Neural cell (in vitro differentiated cells): ENCODE data around the gene GLT6D1. TPM values are rescaled to one million over a fixed set of nuclear protein-coding genes. Genes with fewer than 3 reads are reported as not detected.

Source experiments
- H2AFZ ChIP-seq: fragments of 200-600, 300-800 bp; sonication (generic), shearing (Covaris generic); 2 replicates; pipeline ENCODE4 v1.6.0; 2014; ENCODE audit warnings: low read depth, mild to moderate bottlenecking, antibody characterized with exemption, low read length, moderate library complexity
- H3F3A ChIP-seq: fragments of 200-600 bp; shearing (Covaris generic); 2 replicates; pipeline ENCODE4 v1.6.1; 2016; ENCODE audit warnings: mild to moderate bottlenecking, moderate library complexity, mixed read lengths, antibody characterized with exemption, low read length; ENCODE audit not compliant: insufficient read depth, poor library complexity, severe bottlenecking
- H3K27ac ChIP-seq: fragments of 200-600, 300-800 bp; sonication (generic), shearing (Covaris generic); 2 replicates; pipeline ENCODE4 v1.5.1; 2014; ENCODE audit warnings: mild to moderate bottlenecking, low read length, moderate library complexity
- H3K27me3 ChIP-seq: fragments of 300-800, 200-600 bp; sonication (generic), shearing (Covaris generic); 2 replicates; pipeline ENCODE4 v1.6.0; 2014; ENCODE audit warnings: mild to moderate bottlenecking, low read depth, low read length, moderate library complexity; ENCODE audit not compliant: insufficient read depth
- H3K36me3 ChIP-seq: fragments of 300-800, 200-600 bp; sonication (generic), shearing (Covaris generic); 2 replicates; pipeline ENCODE4 v1.5.1; 2014; ENCODE audit warnings: mild to moderate bottlenecking, antibody characterized with exemption, low read length, moderate library complexity; ENCODE audit not compliant: insufficient read depth
- H3K4me2 ChIP-seq: fragments of 300-800, 200-600 bp; sonication (generic), shearing (Covaris generic); 2 replicates; pipeline ENCODE4 v1.6.0; 2014; ENCODE audit warnings: mild to moderate bottlenecking, low read length
- H3K4me3 ChIP-seq: fragments of 300-800, 200-600 bp; sonication (generic), shearing (Covaris generic); 2 replicates; pipeline ENCODE4 v1.5.1; 2014; ENCODE audit warnings: mild to moderate bottlenecking, low read length, moderate library complexity
- H3K79me2 ChIP-seq: fragments of 200-600 bp; shearing (Covaris generic); replicated peaks from 2 replicates; pipeline ENCODE4 v1.6.0; 2014; ENCODE audit warnings: mild to moderate bottlenecking, low read length, moderate library complexity; ENCODE audit not compliant: insufficient read depth
- H3K9ac ChIP-seq: fragments of 300-800, 200-600 bp; sonication (generic), shearing (Covaris generic); 2 replicates; pipeline ENCODE4 v1.6.1; 2016; ENCODE audit warnings: mild to moderate bottlenecking, low read length, mixed read lengths
- H3K9me2 ChIP-seq: fragments of 200-600 bp; shearing (Covaris generic); 2 replicates; pipeline ENCODE4 v1.6.1; 2016; ENCODE audit warnings: mild to moderate bottlenecking, low read length, mixed read lengths; ENCODE audit not compliant: insufficient read depth
- H3K9me3 ChIP-seq: fragments of 200-600, 300-800 bp; sonication (generic), shearing (Covaris generic); 2 replicates; pipeline ENCODE4 v1.6.1; 2016; ENCODE audit warnings: mild to moderate bottlenecking, mixed run types, low read length, moderate library complexity, mixed read lengths
- H4K20me1 ChIP-seq: fragments of 200-600 bp; shearing (Covaris generic); 2 replicates; pipeline ENCODE4 v1.6.1; 2016; ENCODE audit warnings: mild to moderate bottlenecking, mixed run types; ENCODE audit not compliant: insufficient read depth
- CTCF ChIP-seq: fragments of 450-650 bp; IDR thresholded peaks from 2 replicates; pipeline ENCODE4 v1.5.1; 2014; ENCODE audit warnings: antibody characterized with exemption, mild to moderate bottlenecking, moderate library complexity; ENCODE audit not compliant: poor library complexity, severe bottlenecking
- EP300 ChIP-seq: fragments of 450-650 bp; conservative IDR thresholded peaks from 2 replicates; pipeline ENCODE4 v1.6.1; 2014; ENCODE audit warnings: antibody characterized with exemption, mild to moderate bottlenecking, moderate library complexity; ENCODE audit not compliant: poor library complexity, severe bottlenecking
- EZH2 ChIP-seq: fragments of 200-600, 300-800 bp; shearing (Covaris generic), sonication (generic); IDR thresholded peaks from 2 replicates; pipeline ENCODE4 v1.6.1; 2014; ENCODE audit warnings: antibody characterized with exemption, low read length, borderline replicate concordance, mild to moderate bottlenecking; ENCODE audit not compliant: insufficient read depth, poor library complexity, severe bottlenecking
- MXI1 ChIP-seq: fragments of 450-650 bp; conservative IDR thresholded peaks from 2 replicates; pipeline ENCODE4 v1.6.1; 2014; ENCODE audit warnings: antibody characterized with exemption, mild to moderate bottlenecking; ENCODE audit not compliant: poor library complexity, severe bottlenecking
- POLR2AphosphoS5 ChIP-seq: IDR thresholded peaks from 2 replicates; pipeline ENCODE4 v1.6.1; 2012
- RAD21 ChIP-seq: fragments of 450-650 bp; conservative IDR thresholded peaks from 2 replicates; pipeline ENCODE4 v1.6.1; 2014; ENCODE audit warnings: antibody characterized with exemption, mild to moderate bottlenecking, moderate library complexity
- REST ChIP-seq: IDR thresholded peaks from 2 replicates; pipeline ENCODE4 v1.6.1; 2012; ENCODE audit warnings: borderline replicate concordance
- SMC3 ChIP-seq: fragments of 450-650 bp; conservative IDR thresholded peaks from 2 replicates; pipeline ENCODE4 v1.6.1; 2014; ENCODE audit warnings: antibody characterized with exemption, mild to moderate bottlenecking, moderate library complexity; ENCODE audit not compliant: poor library complexity
- TAF1 ChIP-seq: IDR thresholded peaks from 2 replicates; pipeline ENCODE4 v1.6.1; 2012; ENCODE audit warnings: low read depth
- polyA plus RNA-seq: library from polyadenylated mRNA; depleted of rRNA; stranded (reverse); fragments of >200 nt; gene quantifications from 2 replicates; pipeline ENCODE4 v1.2.3, GENCODE V29; 2014

GLT6D1 gene
- polyA plus RNA-seq, 1 donor from 2014 or later = not detected

GRCh38 chr9:135592331-135592590 lies 47.1 kb downstream of the GLT6D1 start:
- no peaks in the 10 kb centered on the region for H3K36me3 ChIP-seq
- no peak overlapping the region for H3K4me2 ChIP-seq
- no peaks in the 10 kb centered on the region for H4K20me1 ChIP-seq
- peaks cover 2% of the 10 kb centered on the region for H3K9me3 ChIP-seq
- no peaks in the 10 kb centered on the region for H3K9me2 ChIP-seq
- H2AFZ ChIP-seq = no peak overlapping the region
- H3K79me2 ChIP-seq = no peaks in the 10 kb centered on the region
- no peak for TF ChIP-seq SMC3
- no peak for TF ChIP-seq REST
- no peak for TF ChIP-seq TAF1
- no peak for TF ChIP-seq MXI1
- no peaks in the 10 kb centered on the region for H3F3A ChIP-seq
- H3K4me3 ChIP-seq = no peak overlapping the region
- H3K9ac ChIP-seq = no peak overlapping the region
- H3K27ac ChIP-seq = no peak overlapping the region
- H3K27me3 ChIP-seq = no peaks in the 10 kb centered on the region

- Histone ChIP-seq H3K9me3 (peaks cover 2% of the 10 kb centered on the region), H3K9me2 (no peaks in the 10 kb centered on the region), H3F3A (no peaks in the 10 kb centered on the region), H3K27me3 (no peaks in the 10 kb centered on the region), H3K4me3 (no peak overlapping the region), H3K27ac (no peak overlapping the region), H3K9ac (no peak overlapping the region), H3K79me2 (no peaks in the 10 kb centered on the region), H3K36me3 (no peaks in the 10 kb centered on the region), H4K20me1 (no peaks in the 10 kb centered on the region), H2AFZ (no peak overlapping the region), H3K4me2 (no peak overlapping the region)
- no peak for TF ChIP-seq TAF1
- no peak for TF ChIP-seq EZH2
- TF ChIP-seq MXI1 = no peak
- no peak for TF ChIP-seq RAD21
- no peak for TF ChIP-seq SMC3
- no peak for TF ChIP-seq REST
- no peak for TF ChIP-seq EP300
- no peak for TF ChIP-seq CTCF
- TF ChIP-seq POLR2AphosphoS5 = no peak
These were observed 47.6 kb downstream of the GLT6D1 start for GRCh38 chr9:135591506-135592330.
